ENCODE results near the gene PIBF1.

Gene PIBF1

DNA sequence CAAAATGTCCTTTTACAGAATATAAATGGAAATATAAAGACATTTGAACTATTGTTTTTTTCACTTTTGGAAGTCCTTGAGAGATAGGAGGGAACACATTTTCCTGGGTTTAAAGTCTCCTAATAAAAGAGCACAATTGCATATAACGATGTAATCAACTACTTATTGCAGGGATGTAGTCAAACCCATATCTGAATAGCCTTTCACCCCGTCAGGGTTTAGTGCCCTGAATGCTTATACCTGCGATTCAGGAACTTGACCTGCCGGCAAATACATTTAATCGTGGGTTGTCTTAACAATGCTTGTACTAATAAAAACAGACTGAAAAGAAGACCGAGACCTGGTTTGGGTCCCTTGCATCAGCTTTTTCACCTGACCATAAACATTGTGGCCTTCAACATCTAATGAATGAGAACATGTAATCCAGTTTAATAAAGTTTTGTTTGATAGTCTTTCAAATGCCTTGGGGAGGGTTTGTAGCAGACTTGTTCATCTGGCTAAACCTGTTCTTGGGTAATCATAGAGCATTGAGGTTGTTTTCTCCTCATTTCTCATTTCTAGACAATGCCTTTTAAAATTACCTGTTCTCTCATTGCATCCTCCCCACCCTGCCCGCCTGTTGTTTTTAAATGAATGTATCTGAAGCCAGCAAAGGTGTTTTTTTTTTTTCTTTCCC, 283.9 kb downstream of the PIBF1 start:
- Histone ChIP-seq H3K4me3 (ENCODE audit: low read length) (no peak overlapping the region), H3K9ac (ENCODE audit: low read depth, low read length) (no peak overlapping the region), H3K27me3 (ENCODE audit: insufficient read depth, low read length) (peaks cover 56% of the 10 kb centered on the region), H3K36me3 (ENCODE audit: insufficient read depth, low read depth, low read length) (no peaks in the 10 kb centered on the region; the same call in 1 of the 2 replicates), H3K4me1 (ENCODE audit: insufficient read depth, low read length) (peaks cover 23% of the 10 kb centered on the region), H3K9me3 (ENCODE audit: insufficient read depth, low read depth, low read length) (no peaks in the 10 kb centered on the region), H3K27ac (ENCODE audit: low read length) (no peak overlapping the region)
